K562 (cell line): ENCODE data around the gene PAN3. TPM values are rescaled to one million over a fixed set of nuclear protein-coding genes. Genes with fewer than 3 reads are reported as not detected.

ENCODE experiments used
- CCAR2 ChIP-seq: fragments of 200-400 bp; formaldehyde crosslinking; IDR thresholded peaks from 2 replicates; pipeline ENCODE4 v1.6.1; 2017; ENCODE audit warnings: mild to moderate bottlenecking, low read depth, low read length
- CHCHD3 ChIP-seq: fragments of 250-450 bp; sonication (Bioruptor Pico); IDR thresholded peaks from 2 replicates; pipeline ENCODE4 v2.1.2; 2022; ENCODE audit warnings: mild to moderate bottlenecking
- EP400 ChIP-seq: fragments of 450-650 bp; IDR thresholded peaks from 2 replicates; pipeline ENCODE4 v1.6.1; 2017; ENCODE audit warnings: antibody characterized with exemption, mild to moderate bottlenecking, moderate library complexity
- ESRRA ChIP-seq: fragments of 450-650 bp; IDR thresholded peaks from 2 replicates; pipeline ENCODE4 v1.6.1; 2014; ENCODE audit warnings: low read depth, mild to moderate bottlenecking, moderate library complexity, borderline replicate concordance
- EZH2 ChIP-seq: IDR thresholded peaks from 2 replicates; pipeline ENCODE4 v1.6.1; 2012; ENCODE audit warnings: low read depth, mild to moderate bottlenecking, inconsistent platforms, low read length, borderline replicate concordance
- HCFC1 ChIP-seq: IDR thresholded peaks from 2 replicates; pipeline ENCODE4 v1.6.1; 2012; ENCODE audit warnings: low read depth, low read length, improper control_type of control experiment
- HNRNPL ChIP-seq: fragments of 200-400 bp; formaldehyde crosslinking; IDR thresholded peaks from 2 replicates; pipeline ENCODE4 v1.6.1; 2017; ENCODE audit warnings: low read depth, mild to moderate bottlenecking, low read length
- LCOR ChIP-seq: sonication (generic); formaldehyde crosslinking; IDR thresholded peaks from 2 replicates; pipeline ENCODE4 v1.8.0; 2022; ENCODE audit warnings: mild to moderate bottlenecking, missing genetic modification reagents
- NFIC ChIP-seq: fragments of 450-650 bp; IDR thresholded peaks from 2 replicates; pipeline ENCODE4 v1.6.1; 2017; ENCODE audit warnings: mild to moderate bottlenecking, inconsistent platforms
- NRF1 ChIP-seq, 2 experiments: fragments of 450-650 bp; IDR thresholded peaks in 1 of 2; conservative IDR thresholded peaks in 1 of 2; 2 replicates each; pipeline ENCODE4 v1.6.1; 2014; ENCODE audit warnings: mild to moderate bottlenecking in 2 of 2
- POLR2AphosphoS2 ChIP-seq: IDR thresholded peaks from 2 replicates; pipeline ENCODE4 v1.6.1; 2012; ENCODE audit warnings: low read length, improper control_type of control experiment
- RBM25 ChIP-seq: fragments of 200-400 bp; formaldehyde crosslinking; IDR thresholded peaks from 2 replicates; pipeline ENCODE4 v1.6.1; 2018; ENCODE audit warnings: low read length, low read depth, moderate library complexity; ENCODE audit not compliant: severe bottlenecking
- SIN3A ChIP-seq, 2 experiments: fragments of 150-350 bp in 1 of 2; IDR thresholded peaks; 2 replicates each; pipeline ENCODE4 v1.6.1; 2011 to 2016; ENCODE audit warnings: borderline replicate concordance in 2 of 2, low read depth in 2 of 2, low read length in 2 of 2, mild to moderate bottlenecking in 2 of 2, moderate library complexity in 2 of 2; ENCODE audit not compliant: control insufficient read depth in 1 of 2
- SMAD3 ChIP-seq: fragments of 450-650 bp; formaldehyde crosslinking; conservative IDR thresholded peaks from 2 replicates; pipeline ENCODE4 v1.4.0; 2020; ENCODE audit warnings: mild to moderate bottlenecking
- SMARCE1 ChIP-seq: fragments of 450-650 bp; IDR thresholded peaks from 2 replicates; pipeline ENCODE4 v1.7.1; 2016; ENCODE audit warnings: mild to moderate bottlenecking
- ZNF134 ChIP-seq: fragments of 250-450 bp; sonication (Bioruptor Pico); conservative IDR thresholded peaks from 2 replicates; pipeline ENCODE4 v1.4.0; 2020
- ZNF175 ChIP-seq: fragments of 200-800 bp; sonication (Bioruptor generic); IDR thresholded peaks from 2 replicates; pipeline ENCODE4 v1.6.1; 2016; ENCODE audit warnings: low read depth, mild to moderate bottlenecking, missing genetic modification characterization, missing compliant biosample characterization
- ZNF263 ChIP-seq: sonication (generic); formaldehyde crosslinking; IDR thresholded peaks from 2 replicates; pipeline ENCODE4 v1.8.0; 2022; ENCODE audit warnings: mild to moderate bottlenecking, missing genetic modification reagents, borderline replicate concordance
- ZNF445 ChIP-seq: fragments of 250-450 bp; sonication (Bioruptor Pico); IDR thresholded peaks from 2 replicates; pipeline ENCODE4 v1.4.0; 2020; ENCODE audit warnings: low read depth, mild to moderate bottlenecking, moderate library complexity
- polyA plus RNA-seq, 8 experiments: library from polyadenylated mRNA; depleted of rRNA in 4 of 8; stranded (reverse) in 5 of 8; unstranded in 3 of 8; fragments of >200 nt; fragmentation: Nextera tagmentation in 2 of 8; fragmentation: Illumina TruSeq in 1 of 8; extraction: Ambion mirVana in 2 of 8; extraction: Trizol in 1 of 8; gene quantifications; 2 replicates each; pipeline versions ENCODE4 v1.2.1 to v1.2.3, GENCODE V29; 2011 to 2014; ENCODE audit warnings: inconsistent platforms in 1 of 8, missing spikeins in 1 of 8
- total RNA-seq, 7 experiments: library from RNA; depleted of rRNA in 6 of 7; stranded (reverse); fragments of >200 nt in 6 of 7; fragmentation: Illumina TruSeq in 2 of 7; extraction: Trizol in 2 of 7; gene quantifications; 2 replicates each; pipeline versions ENCODE4 v1.2.1 to v1.2.3, GENCODE V29; 2011 to 2021; ENCODE audit warnings: low replicate concordance in 1 of 7
- TF ChIP-seq, protein P1 (sequence below): sonication (generic); formaldehyde crosslinking; IDR thresholded peaks from 2 replicates; pipeline ENCODE4 v1.8.0; 2022; ENCODE audit warnings: mild to moderate bottlenecking, missing genetic modification reagents
- TF ChIP-seq, protein P2 (sequence below): fragments of 200-800 bp; sonication (Bioruptor generic); IDR thresholded peaks from 2 replicates; pipeline ENCODE4 v1.6.1; 2017; ENCODE audit warnings: missing genetic modification characterization, missing compliant biosample characterization
- TF ChIP-seq, protein P3 (sequence below): sonication (generic); formaldehyde crosslinking; IDR thresholded peaks from 2 replicates; pipeline ENCODE4 v1.8.1; 2023; ENCODE audit warnings: mild to moderate bottlenecking, missing genetic modification reagents
- TF ChIP-seq, protein P4 (sequence below): fragments of 250-450 bp; sonication (Bioruptor Pico); IDR thresholded peaks from 2 replicates; pipeline ENCODE4 v1.8.0; 2021; ENCODE audit warnings: moderate library complexity, mild to moderate bottlenecking, inconsistent platforms

Gene PAN3
- total and polyA plus RNA-seq, 9 of the 15 experiments (the other 6 are each of a cell fraction or from before 2014, with no cell fraction given): 7.2 to 19.9 (median 11.6) TPM

DNA sequence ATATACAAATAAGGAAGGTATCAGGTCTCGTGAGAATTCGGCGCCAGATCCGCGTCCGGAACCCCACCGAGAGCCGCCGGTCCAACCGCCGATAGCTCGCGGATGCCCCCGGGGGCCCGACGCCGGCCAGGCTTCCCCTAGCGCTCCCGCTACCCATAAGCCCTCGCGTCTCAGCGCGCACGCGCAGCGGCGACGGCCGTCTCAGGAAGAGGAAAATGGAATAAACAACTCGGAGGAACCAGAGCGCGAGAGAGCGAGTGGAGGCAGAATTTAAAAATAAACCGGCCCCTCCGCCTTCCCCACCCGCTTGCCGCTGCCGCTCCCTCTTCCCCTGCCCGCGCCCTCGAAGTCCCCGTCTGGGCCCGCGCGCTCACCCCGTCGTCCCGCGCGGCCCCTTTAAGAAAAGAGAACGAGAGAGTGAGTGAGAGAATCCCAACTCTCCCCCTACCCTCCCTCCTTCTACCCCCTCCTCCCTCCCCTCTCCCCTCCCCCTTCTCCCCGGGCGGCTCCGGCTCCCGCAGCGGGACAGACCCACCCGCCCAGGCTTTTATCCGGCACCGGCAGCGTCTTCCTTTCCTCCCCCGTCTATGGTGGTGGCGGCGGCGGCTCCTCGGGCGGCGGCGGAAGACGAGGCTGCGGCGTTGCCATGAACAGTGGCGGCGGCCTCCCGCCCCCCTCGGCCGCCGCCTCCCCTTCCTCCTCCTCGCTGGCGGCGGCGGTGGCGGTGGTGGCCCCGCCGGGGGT, at the start of gene PAN3 (continued):
- TF ChIP-seq, protein P1, sequence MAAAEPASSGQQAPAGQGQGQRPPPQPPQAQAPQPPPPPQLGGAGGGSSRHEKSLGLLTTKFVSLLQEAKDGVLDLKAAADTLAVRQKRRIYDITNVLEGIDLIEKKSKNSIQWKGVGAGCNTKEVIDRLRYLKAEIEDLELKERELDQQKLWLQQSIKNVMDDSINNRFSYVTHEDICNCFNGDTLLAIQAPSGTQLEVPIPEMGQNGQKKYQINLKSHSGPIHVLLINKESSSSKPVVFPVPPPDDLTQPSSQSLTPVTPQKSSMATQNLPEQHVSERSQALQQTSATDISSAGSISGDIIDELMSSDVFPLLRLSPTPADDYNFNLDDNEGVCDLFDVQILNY (CRISPR knock-in tag): no peak
- no peak for TF ChIP-seq POLR2AphosphoS2
- TF ChIP-seq NFIC: peak; percentile 40; the same call in 1 of the 2 replicates
- TF ChIP-seq LCOR: no peak
- TF ChIP-seq ZNF175: 0 out of 2 replicates have a peak, but pooled peaks have one; percentile 22
- no peak for TF ChIP-seq EZH2
- TF ChIP-seq ZNF134: no peak
- TF ChIP-seq ESRRA: no peak
- TF ChIP-seq HCFC1: peak; percentile 23
- TF ChIP-seq CCAR2: no peak
- TF ChIP-seq, protein P2, sequence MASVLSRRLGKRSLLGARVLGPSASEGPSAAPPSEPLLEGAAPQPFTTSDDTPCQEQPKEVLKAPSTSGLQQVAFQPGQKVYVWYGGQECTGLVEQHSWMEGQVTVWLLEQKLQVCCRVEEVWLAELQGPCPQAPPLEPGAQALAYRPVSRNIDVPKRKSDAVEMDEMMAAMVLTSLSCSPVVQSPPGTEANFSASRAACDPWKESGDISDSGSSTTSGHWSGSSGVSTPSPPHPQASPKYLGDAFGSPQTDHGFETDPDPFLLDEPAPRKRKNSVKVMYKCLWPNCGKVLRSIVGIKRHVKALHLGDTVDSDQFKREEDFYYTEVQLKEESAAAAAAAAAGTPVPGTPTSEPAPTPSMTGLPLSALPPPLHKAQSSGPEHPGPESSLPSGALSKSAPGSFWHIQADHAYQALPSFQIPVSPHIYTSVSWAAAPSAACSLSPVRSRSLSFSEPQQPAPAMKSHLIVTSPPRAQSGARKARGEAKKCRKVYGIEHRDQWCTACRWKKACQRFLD: no peak
- TF ChIP-seq EP400: peak; percentile 54
- TF ChIP-seq SMARCE1: no peak
- no peak for TF ChIP-seq RBM25
- no peak for TF ChIP-seq SMAD3 (CRISPR knock-in tag)
- TF ChIP-seq, protein P3, sequence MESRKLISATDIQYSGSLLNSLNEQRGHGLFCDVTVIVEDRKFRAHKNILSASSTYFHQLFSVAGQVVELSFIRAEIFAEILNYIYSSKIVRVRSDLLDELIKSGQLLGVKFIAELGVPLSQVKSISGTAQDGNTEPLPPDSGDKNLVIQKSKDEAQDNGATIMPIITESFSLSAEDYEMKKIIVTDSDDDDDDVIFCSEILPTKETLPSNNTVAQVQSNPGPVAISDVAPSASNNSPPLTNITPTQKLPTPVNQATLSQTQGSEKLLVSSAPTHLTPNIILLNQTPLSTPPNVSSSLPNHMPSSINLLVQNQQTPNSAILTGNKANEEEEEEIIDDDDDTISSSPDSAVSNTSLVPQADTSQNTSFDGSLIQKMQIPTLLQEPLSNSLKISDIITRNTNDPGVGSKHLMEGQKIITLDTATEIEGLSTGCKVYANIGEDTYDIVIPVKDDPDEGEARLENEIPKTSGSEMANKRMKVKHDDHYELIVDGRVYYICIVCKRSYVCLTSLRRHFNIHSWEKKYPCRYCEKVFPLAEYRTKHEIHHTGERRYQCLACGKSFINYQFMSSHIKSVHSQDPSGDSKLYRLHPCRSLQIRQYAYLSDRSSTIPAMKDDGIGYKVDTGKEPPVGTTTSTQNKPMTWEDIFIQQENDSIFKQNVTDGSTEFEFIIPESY (CRISPR knock-in tag): no peak
- no peak for TF ChIP-seq ZNF263
- 0 out of 4 replicates have a peak, but pooled peaks of 1 of the 2 experiments have one; percentile 3 for TF ChIP-seq SIN3A (IDR thresholded peaks at IDR 0.05; ENCODE audit: borderline replicate concordance in 2 of 2, control insufficient read depth in 1 of 2, low read depth in 2 of 2, low read length in 2 of 2)
- TF ChIP-seq, protein P4, sequence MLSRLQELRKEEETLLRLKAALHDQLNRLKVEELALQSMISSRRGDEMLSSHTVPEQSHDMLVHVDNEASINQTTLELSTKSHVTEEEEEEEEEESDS (CRISPR knock-in tag): no peak
- TF ChIP-seq ZNF445 (CRISPR knock-in tag): no peak
- no peak for TF ChIP-seq CHCHD3 (CRISPR knock-in tag)
- peak; percentile 95 for TF ChIP-seq NRF1 (conservative IDR thresholded peaks at IDR 0.05 in 1 of 2, IDR thresholded peaks at IDR 0.05 in 1 of 2)
- no peak for TF ChIP-seq HNRNPL
